ENCODE results near the gene PROP1.
"Not testable (repeated sequence)": the region's sequence is repeated elsewhere in the genome, so short reads cannot be mapped to it uniquely, and the experiment has no call there.

PROP1 gene

GRCh38 chr5:177982956-177983355, 13.1 kb downstream of the PROP1 start:
- DNase-seq, result no peak

- DNase-seq, result no peak
Observed at GRCh38 chr5:177982072-177982727, 13.8 kb downstream of the PROP1 start.

GRCh38 chr5:177981296-177982071, 14.6 kb downstream of the PROP1 start:
- no peak for DNase-seq

DNA sequence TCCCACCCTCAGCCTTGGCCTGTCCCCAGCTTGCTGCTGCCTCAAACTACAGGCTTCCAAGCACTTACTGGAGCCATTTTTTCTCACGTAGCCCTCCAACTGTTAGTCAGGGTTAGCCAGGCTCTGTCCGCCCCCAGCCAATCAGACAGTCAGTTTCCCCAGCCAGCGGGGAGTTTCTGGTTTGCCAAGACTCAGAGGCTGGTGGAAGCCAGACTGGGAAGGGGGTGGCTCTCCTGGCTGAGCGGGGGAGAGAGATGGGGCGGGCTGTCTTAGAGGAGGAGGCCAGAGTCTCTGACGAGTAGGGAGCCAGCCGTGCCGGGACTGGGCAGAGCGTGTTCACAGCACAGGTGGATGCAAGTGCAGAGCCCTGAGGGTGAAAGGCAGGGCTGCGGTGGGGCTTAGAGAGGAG, 15.3 kb downstream of the PROP1 start:
- DNase-seq, result no peak

- not testable (repeated sequence) for DNase-seq
Observed at GRCh38 chr5:177977600-177977999, 18.4 kb downstream of the PROP1 start.

- DNase-seq, result no peak
Observed at GRCh38 chr5:177973066-177973635, 22.9 kb downstream of the PROP1 start.

DNA sequence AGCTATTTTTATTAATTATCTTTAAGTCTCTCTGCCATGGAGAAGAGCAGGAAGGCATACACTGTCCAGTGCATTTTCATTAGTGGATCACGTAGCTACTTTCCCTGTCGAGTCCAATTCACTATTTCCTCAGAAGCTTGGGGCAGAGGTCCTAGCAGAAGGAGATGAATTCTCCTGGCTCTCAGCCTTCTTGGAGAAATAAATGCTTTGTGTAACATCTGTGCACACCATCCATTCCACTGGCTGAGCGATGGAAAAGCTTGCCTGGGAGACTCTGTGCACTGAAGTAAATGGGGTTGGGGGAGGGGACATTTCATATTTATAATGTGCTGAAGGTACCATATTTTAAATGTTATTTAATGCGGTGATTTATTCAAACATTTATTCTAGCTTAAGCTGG, 23.4 kb downstream of the PROP1 start:
- no peak for DNase-seq

GRCh38 chr5:177972014-177972413, 24.0 kb downstream of the PROP1 start:
- DNase-seq, result not testable (repeated sequence)

DNA sequence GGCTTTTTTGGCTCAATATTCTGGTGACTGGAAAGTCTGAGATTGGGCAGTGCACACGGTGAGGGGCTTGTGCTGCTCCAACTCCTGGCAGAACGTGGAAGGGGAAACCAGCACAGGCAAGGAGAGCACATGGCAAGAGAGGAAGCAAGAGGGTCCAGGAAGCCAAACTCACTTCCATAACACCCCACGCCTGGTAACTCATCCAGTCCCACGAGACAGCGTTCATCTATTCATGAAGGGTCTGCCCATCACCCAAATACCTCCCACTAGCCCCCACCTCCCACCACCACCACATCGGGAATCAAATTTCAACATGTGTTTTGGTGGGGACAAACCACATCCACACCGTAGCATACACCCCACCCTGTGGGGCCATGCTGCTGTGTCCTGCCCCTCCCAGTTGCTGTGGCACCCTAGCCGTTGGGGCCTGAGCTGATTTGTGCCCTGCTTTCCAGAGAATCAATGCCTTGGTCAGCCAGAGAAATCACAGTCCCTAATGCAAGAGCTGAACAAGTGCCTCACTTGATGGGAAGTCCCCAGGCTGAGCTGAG, 27.3 kb downstream of the PROP1 start:
- no peak for DNase-seq

- DNase-seq, result no peak
Observed at GRCh38 chr5:177967221-177967887, 28.7 kb downstream of the PROP1 start.

DNA sequence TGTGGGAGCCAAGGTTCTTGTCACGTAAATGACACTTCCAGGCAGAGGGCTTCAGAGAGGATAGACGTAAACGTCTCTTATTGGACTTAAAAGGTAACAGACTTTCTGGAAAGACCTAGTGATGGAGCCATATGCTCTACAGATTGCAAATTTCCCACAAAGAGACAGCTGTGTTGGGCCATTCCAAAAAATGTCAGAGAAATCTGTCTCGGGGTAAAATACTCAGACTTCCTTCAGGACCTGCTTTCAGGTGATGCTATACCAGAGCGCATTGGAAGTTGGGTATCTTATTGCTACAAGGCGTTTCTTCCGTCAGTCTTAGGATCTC, 29.2 kb downstream of the PROP1 start:
- no peak for DNase-seq

GRCh38 chr5:177966009-177966838, 29.8 kb downstream of the PROP1 start:
- no peak for DNase-seq

DNA sequence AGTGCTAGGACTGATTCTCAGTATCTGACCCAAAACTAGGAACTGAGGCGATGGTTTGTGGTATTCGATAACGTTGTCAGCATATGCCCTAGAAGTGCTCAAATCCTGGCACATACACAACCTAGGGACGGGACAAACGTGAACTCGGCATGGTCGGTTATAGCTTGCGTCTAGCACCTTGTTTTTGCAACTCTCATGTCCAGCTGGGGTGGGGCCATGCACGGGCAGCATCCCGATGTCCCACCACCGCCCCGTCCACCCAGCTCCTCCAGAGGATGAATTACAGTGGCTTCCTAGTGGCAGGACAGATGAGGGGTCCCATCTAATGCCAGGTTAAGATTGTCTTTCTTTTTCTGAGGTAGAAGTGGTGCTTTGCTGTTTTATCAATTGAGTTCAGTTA, 31.6 kb downstream of the PROP1 start:
- no peak for DNase-seq

DNA sequence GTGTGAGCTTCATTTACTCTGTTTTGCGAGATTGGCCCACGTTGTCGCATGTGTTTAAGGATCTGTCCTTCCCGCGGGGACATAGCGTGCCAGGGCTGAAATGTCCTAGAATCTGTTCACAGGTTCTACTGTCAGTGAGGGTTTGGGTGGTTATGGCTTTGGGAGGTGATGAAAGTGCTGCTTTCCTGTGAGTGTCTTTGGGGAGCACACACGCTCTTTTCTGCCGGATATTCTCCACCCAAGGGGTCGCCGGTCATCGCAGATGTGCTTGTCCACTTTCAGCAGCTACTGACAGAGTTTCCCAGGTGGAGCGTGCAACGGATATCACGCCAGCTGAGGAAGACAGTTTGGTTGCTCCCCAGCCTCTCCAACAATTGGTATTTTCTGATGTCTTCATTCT, 32.1 kb downstream of the PROP1 start:
- no peak for DNase-seq

DNA sequence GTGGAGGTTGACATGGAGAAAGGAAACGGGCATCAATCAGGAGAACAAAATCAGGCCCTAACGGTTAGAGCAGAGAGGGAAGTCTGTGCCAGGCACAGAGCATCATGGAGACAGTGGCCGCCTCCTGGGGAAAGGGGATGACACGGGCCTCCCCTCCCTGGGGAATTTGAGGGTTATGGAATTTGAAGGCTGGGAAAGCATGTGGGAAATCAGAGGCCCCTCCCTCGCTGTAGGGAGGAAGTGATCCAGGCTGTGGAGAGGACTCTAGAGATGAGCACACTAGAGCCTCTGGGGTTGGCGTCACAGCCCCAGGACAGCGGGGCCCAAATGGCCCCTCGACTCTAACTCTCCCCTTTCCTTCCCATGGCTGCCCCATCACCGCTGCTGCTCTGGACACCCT, 36.7 kb downstream of the PROP1 start:
- no peak for DNase-seq

GRCh38 chr5:177958696-177959095, 37.3 kb downstream of the PROP1 start:
- no peak for DNase-seq

DNA sequence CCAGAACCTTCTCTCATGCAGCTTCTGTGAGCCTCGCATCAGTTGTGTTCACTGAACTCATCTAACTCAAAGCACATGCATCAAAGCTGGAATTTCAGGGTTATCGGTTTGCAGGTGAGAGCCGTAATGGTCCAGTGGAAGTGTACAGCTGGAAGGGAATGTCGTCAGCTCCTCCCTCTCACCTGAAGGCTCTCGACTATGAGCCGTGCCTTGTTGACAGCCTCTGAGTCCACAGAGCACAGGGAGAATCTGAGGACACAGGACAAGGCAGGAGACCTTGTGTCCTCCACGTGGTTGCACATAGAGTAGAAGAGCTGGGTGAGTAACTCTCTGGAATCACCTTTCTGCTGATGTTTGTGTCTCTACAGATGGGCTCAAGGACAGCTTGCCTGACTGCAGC, 38.8 kb downstream of the PROP1 start:
- no peak for DNase-seq

DNA sequence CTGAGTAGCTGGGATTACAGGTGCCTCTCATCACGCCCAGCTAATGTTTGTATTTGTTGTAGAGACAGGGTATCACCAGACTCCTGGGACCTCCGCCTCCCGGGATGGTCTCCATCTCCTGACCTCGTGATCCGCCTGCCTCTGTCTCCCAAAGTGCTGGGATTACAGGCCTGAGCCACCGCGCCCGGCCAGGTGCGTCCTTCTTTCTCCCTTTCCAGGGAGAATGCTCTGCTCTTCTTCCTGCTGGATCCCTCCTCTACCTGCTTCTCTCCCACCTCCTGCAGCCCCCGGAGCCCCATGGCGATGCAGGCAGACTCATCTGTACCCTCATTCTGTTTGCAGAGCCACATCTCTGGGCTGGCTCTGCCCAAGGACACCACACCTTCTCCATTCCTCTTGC, 42.9 kb downstream of the PROP1 start:
- not testable (repeated sequence) for DNase-seq

- not testable (repeated sequence) for DNase-seq
Observed at GRCh38 chr5:177949656-177950055, 46.4 kb downstream of the PROP1 start.

GRCh38 chr5:177949065-177949464, 47.0 kb downstream of the PROP1 start:
- DNase-seq, result not testable (repeated sequence)

- peak in 1 of 51 donors; percentile 55 for DNase-seq
Observed at GRCh38 chr5:177947912-177948311, 48.1 kb downstream of the PROP1 start.

All from hypothalamus (tissue), 51 donors.